COLO829 (cell line): ENCODE measurements around the gene TBC1D22B.
"Not testable (repeated sequence)": the region's sequence is repeated elsewhere in the genome, so short reads cannot be mapped to it uniquely, and the experiment has no call there.

Source experiments
- DNase-seq: peaks from one replicate; pipeline ENCODE4 v3.0.0; 2012; ENCODE audit warnings: low spot score

Gene TBC1D22B

GRCh38 chr6:37269105-37269504, 11.5 kb downstream of the TBC1D22B start:
- no peak for DNase-seq

DNA sequence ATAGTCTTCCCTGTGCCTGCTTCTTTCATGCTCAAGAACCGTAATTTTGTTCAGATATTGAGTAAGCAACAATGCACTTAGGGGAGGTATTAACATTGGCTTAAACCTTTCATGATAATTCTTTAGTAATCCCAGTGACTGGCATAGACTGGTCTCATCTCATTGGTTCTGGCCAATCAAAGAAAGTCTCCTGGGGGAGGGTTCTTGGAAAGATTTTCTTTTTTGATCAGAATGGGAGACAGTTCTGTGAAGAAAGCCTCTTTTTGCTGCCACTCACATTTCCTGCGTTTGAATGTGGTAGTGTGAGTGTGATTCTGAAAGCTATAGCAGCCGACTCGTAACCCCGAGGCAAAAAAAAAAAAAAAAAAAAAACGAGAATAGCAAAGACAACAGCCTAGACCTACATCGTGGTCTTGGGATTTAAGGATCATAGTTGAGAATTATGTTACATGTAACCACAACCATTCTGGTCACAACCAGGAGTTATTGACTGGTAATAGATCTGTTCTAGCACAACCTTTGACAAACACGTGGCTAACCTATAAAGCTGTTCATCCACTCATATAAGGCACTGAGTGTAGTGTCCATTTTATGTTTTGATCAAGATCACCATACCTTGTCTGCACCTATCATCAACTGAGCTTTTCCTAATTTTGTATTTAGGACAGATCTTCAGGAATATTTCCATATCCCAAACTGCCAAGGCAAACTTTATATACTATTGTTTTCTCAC, 15.4 kb downstream of the TBC1D22B start:
- DNase-seq = peak; percentile 6

- DNase-seq = no peak
Observed at GRCh38 chr6:37273690-37274089, 16.1 kb downstream of the TBC1D22B start.

GRCh38 chr6:37275350-37275749, 17.8 kb downstream of the TBC1D22B start:
- no peak for DNase-seq

DNA sequence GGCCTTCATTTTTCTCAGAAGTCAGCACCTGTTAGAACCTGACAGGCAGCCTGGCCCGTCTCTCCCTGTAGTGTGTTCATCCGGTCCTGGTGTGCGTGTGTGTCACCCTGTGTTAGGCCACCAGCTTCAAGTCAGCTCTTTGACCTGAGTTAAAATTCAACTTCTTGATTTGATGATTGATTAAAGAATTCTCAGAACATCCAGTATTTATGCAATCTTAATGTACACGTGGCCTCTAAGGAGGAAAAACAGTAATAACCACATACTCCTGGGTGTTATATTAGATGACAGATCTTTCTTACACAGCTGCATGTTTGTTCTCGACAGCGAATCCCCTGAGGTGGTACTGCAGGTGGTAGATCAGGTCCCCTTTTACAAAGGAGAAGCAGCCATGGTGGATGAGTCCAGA, 19.4 kb downstream of the TBC1D22B start:
- no peak for DNase-seq

GRCh38 chr6:37279366-37280134, 22.0 kb downstream of the TBC1D22B start:
- no peak for DNase-seq

- DNase-seq = no peak
Observed at GRCh38 chr6:37280162-37280887, 22.8 kb downstream of the TBC1D22B start.

DNA sequence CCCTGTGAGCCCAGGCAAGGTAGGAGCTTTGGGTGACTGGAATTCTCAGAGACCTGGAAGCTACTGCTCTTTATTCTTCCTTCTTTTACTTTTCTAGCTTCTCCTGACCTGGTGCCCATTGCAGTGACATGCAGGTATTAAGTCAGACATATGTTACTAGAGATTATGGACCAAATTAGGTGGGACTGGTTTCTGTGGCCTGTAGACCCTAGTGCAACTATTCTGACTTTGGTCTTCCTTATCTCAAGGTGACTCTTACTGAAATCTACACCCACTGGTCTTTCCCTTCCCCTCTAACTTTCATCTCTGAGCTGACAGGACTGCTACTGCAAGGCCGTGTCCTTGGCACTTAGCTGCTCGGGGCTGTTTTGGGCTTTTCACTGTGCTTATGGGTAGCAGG, 24.8 kb downstream of the TBC1D22B start:
- DNase-seq = no peak

DNA sequence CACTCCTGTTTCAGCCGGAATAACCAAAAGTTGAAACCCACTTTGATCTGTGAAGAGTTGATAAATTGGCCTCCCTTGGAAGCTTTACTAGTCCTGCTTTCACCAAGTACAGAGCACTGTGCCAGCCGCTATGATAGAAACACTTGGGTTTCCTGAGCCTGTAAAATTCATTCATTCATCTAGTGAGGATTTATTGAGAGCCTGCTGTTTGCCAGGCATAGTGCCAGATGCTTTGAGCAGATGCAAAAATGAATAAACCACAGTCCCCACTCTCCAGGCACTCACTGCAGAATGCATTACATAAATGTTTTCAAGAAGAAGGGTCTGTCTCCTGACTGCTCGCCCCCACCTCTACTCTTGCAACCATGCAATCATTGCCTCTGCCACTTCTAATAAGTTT, 25.7 kb downstream of the TBC1D22B start:
- no peak for DNase-seq

- no peak for DNase-seq
Observed at GRCh38 chr6:37283671-37284151, 26.1 kb downstream of the TBC1D22B start.

DNA sequence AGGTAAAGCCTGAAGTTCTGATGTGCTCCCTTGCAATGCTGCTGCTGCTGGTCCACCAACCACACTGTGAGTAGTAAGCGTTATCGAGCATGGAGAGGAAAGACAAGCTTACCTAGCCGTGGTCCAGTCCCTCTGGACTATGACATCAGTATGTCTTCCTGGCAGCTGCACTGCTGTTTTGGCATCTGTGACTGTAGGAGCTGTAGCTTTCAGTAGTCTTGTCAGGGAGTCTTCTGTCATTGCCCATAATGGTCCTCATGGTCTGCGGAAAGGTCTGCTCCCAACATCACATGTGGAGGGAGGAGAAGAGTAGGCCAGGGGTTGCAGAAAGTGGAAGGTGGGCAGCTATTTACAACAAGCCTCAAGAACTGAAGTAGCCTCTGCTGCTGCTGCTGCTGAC, 27.2 kb downstream of the TBC1D22B start:
- DNase-seq = no peak

DNA sequence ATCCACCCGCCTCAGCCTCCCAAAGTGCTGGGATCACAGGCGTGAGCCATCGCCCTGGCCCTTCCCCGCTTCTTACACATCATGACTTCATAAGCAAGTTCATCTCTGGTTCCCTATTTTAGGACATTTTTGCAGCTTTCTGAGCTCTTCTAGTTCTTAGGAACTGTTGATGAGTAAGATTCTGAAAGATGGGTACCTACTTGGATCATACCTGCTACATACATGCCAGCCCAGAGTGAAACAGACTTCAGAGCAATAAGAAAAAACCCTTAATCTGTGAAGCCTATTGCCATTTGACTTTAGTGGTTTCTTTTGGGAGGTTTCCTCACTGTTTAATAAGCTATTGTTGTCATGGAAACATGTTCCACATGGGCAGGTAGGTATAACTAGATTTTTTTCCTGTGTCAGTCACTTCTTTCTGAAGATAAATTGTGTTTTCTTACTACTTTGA, 28.3 kb downstream of the TBC1D22B start:
- no peak for DNase-seq

DNA sequence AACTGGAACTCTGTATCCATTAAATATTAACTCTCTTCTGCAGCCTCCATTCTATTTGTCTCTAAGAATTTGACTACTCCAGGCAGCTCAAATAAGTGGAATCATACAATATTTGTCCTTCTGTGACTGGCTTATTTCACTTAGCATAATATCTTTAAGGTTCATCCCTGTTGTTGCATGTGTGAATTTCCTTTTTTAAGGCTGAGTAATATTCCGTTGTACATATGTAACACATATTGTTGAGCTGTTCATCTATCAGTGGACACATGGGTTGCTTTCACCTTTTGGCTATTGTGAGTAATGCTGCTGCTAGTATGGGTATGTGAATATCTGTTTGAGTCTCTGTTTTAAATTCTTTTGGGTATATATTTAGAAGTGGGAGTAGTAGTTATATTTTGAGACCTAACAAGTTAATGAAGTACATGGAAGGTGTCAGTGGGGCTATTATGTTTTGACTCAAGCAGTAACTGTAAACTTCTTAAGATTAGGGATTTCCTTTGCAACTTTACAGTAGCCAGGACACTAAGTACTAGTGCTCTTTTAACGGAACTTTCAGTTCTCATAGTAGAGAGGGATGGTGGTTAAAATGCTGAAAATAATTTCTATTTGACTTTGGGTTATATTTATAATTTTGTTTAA, 30.1 kb downstream of the TBC1D22B start:
- no peak for DNase-seq

- no peak for DNase-seq
Observed at GRCh38 chr6:37288247-37288646, 30.7 kb downstream of the TBC1D22B start.

- no peak for DNase-seq
Observed at GRCh38 chr6:37289931-37290330, 32.4 kb downstream of the TBC1D22B start.

- no peak for DNase-seq
Observed at GRCh38 chr6:37293426-37293825, 35.9 kb downstream of the TBC1D22B start.

DNA sequence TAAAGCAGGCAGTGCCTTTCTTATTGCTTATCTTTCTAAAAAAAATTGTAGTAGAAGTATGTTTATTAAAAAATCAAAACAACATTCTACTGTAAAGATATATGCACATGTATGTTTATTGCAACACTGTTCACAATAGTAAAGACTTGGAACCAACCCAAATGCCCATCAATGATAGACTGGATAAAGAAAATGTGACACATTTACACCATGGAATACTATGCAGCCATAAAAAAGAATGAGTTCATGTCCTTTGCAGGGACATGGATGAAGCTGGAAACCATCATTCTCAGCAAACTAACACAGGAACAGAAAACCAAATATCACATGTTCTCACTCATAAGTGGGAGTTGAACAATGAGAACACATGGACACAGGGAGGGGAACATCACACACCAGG, 40.1 kb downstream of the TBC1D22B start:
- not testable (repeated sequence) for DNase-seq

- no peak for DNase-seq
Observed at GRCh38 chr6:37298958-37299357, 41.4 kb downstream of the TBC1D22B start.

DNA sequence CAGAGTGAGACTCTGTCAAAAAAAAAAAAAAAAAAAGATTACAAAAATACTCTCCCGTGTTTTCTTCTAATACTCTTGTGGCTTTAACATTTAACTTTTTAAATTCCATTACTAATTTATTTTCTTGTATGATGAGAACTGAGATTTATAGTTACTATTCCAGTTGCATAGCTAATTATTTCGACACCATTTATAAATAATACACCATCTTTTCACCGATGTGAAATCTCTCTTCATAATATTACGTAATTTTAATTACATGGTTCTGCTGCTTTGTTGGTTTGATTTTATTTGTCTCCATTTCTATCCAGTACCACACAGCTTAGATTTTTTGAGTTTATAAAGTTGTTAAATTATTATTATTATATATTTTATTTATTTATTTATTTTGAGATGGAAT, 42.4 kb downstream of the TBC1D22B start:
- DNase-seq = no peak

GRCh38 chr6:37302086-37302686, 44.6 kb downstream of the TBC1D22B start:
- DNase-seq = no peak

- no peak for DNase-seq
Observed at GRCh38 chr6:37303091-37303660, 45.6 kb downstream of the TBC1D22B start.
